Measurements from ENCODE around the gene ELOVL3. TPM values are rescaled to one million over a fixed set of nuclear protein-coding genes. Genes with fewer than 3 reads are reported as not detected.

The ELOVL3 gene
- total and polyA plus RNA-seq, 2 of the 13 experiments (the other 11 are each of a cell fraction or from before 2014, with no cell fraction given) = 0.58 to 0.69 TPM

DNA sequence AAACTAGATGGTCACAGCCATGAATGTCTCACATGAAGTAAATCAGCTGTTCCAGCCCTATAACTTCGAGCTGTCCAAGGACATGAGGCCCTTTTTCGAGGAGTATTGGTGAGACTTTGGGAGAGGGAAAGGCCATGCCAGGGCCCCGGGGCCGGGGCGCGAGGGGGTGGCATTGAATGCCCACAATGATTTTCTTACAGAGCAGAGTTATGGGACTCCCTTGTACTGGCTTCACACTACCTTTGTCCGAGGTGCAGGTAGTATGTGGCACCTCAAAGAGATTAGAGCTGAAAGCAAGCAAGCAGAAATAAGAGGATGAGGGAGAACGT, 407 bp downstream of the ELOVL3 start (continued):
- TF ChIP-seq ZNF354B (CRISPR knock-in tag; IDR thresholded peaks at IDR 0.05) (no peak), SMYD3 (CRISPR knock-in tag; IDR thresholded peaks at IDR 0.05) (peak; percentile 8), ZNF335 (CRISPR knock-in tag; IDR thresholded peaks at IDR 0.05) (no peak), AFF4 (CRISPR knock-in tag; IDR thresholded peaks at IDR 0.05) (no peak), CC2D1A (CRISPR knock-in tag; IDR thresholded peaks at IDR 0.05) (no peak), ZNF337 (CRISPR knock-in tag; IDR thresholded peaks at IDR 0.05; ENCODE audit: borderline replicate concordance, low read depth) (no peak), MEF2D (CRISPR knock-in tag; IDR thresholded peaks at IDR 0.05) (no peak), ZFP1 (CRISPR knock-in tag; IDR thresholded peaks at IDR 0.05) (no peak), ZNF761 (CRISPR knock-in tag; conservative IDR thresholded peaks at IDR 0.05) (no peak), CAMTA2 (CRISPR knock-in tag; IDR thresholded peaks at IDR 0.05; ENCODE audit: borderline replicate concordance) (no peak), ZNF646 (CRISPR knock-in tag; IDR thresholded peaks at IDR 0.05) (no peak), ZNF430 (CRISPR knock-in tag; IDR thresholded peaks at IDR 0.05) (0 out of 2 replicates have a peak, but pooled peaks have one; percentile 10), RNF2 (conservative IDR thresholded peaks at IDR 0.05; ENCODE audit: low read depth) (peak; percentile 20; the same call in 1 of the 2 replicates)
- TF ChIP-seq, protein P1, sequence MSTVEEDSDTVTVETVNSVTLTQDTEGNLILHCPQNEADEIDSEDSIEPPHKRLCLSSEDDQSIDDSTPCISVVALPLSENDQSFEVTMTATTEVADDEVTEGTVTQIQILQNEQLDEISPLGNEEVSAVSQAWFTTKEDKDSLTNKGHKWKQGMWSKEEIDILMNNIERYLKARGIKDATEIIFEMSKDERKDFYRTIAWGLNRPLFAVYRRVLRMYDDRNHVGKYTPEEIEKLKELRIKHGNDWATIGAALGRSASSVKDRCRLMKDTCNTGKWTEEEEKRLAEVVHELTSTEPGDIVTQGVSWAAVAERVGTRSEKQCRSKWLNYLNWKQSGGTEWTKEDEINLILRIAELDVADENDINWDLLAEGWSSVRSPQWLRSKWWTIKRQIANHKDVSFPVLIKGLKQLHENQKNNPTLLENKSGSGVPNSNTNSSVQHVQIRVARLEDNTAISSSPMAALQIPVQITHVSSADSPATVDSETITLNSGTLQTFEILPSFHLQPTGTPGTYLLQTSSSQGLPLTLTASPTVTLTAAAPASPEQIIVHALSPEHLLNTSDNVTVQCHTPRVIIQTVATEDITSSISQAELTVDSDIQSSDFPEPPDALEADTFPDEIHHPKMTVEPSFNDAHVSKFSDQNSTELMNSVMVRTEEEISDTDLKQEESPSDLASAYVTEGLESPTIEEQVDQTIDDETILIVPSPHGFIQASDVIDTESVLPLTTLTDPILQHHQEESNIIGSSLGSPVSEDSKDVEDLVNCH (CRISPR knock-in tag; IDR thresholded peaks at IDR 0.05) = no peak
- TF ChIP-seq, protein P2, sequence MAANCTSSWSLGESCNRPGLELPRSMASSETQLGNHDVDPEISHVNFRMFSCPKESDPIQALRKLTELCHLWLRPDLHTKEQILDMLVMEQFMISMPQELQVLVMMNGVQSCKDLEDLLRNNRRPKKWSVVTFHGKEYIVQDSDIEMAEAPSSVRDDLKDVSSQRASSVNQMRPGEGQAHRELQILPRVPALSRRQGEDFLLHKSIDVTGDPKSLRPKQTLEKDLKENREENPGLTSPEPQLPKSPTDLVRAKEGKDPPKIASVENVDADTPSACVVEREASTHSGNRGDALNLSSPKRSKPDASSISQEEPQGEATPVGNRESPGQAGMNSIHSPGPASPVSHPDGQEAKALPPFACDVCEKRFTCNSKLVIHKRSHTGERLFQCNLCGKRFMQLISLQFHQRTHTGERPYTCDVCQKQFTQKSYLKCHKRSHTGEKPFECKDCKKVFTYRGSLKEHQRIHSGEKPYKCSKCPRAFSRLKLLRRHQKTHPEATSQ (CRISPR knock-in tag; IDR thresholded peaks at IDR 0.05; ENCODE audit: borderline replicate concordance) = no peak
- TF ChIP-seq, protein P3, sequence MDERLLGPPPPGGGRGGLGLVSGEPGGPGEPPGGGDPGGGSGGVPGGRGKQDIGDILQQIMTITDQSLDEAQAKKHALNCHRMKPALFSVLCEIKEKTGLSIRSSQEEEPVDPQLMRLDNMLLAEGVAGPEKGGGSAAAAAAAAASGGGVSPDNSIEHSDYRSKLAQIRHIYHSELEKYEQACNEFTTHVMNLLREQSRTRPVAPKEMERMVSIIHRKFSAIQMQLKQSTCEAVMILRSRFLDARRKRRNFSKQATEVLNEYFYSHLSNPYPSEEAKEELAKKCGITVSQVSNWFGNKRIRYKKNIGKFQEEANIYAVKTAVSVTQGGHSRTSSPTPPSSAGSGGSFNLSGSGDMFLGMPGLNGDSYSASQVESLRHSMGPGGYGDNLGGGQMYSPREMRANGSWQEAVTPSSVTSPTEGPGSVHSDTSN (CRISPR knock-in tag; IDR thresholded peaks at IDR 0.05) = no peak

Measured in HepG2 (cell line).